ENCODE data around the gene PLEKHH1.

The PLEKHH1 gene

DNA sequence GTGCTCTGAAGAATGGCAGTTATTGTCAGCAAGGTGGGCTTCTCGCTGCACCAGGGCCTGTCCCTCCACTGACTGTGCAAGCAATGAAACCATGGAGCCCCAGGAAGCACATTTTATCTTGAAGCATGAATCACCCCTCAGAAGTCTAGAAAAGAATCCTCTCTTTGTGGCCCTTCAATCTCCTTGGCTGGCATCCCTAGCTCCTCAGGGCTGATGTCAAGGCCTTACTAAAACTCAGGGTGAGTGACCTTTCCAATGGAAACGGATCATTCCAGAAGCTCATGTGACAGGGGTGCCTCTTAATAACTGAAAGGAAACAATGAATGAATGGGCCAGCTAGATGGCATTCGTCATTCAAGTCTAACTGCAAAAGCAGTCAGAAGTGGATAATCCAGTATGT is 22.3 kb upstream of the PLEKHH1 start:
- DNase-seq: no peak

DNA sequence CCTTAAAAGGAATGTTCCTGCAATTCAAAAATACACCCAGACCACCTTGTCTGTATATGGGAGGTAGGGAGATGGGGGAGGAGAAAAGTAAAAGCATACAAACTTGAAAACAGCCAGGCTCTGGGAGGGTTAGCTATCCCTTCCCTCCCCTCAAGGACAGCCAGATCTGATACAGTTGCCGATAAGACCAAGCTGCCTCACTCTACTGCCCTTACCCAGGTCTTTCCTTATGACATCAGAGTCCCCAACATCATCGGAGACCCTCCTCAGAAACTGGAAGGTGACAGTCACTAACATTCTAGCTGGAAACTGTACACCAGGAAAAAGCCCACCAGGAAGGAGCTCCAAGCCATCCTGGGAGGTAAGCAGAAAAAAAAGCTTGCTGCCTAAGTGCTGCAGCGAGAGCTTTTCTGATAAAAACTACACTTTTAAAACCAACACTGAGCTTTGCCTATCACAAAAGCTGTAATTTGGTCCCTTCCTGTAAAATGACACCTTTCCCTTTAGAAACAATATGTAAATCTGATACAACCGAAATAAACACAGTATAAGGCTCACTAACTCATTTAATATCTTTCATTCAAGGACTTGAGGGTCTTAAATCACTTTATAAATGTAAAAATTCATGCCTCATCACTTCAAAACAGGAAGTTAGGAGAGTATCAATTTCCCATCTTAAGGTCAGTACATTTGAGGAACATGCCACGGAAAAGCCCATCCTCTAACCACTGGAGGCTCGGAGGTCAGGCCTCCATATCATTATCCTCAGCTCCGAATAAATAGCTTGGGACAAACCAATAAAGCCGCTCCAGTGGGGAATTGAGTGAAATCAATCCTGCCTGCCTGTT is 20.4 kb upstream of the PLEKHH1 start:
- DNase-seq: no peak

- DNase-seq: peak; percentile 43
These were observed 19.4 kb upstream of the PLEKHH1 start for GRCh38 chr14:67513631-67514108.

DNA sequence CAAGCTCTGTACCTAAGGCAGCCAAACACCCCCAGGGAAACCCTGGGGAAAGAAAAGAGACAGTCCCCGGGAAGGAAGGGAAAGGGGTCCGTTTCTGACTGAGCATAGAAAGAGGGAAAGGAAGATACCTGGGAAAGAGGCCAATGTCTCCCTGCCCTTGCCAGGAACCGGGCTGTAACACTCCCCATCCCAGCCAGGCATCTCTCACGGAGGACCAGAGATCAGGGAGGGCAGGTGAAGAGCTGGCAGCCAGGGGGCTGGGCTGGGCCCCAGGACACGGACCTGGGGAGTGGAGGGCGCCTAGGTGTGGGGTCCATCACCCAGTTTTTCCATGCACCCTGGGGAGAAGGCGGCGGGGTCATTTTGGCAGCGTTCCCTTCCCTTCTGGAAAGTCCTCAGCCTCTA is 18.9 kb upstream of the PLEKHH1 start:
- DNase-seq: peak; percentile 43

DNA sequence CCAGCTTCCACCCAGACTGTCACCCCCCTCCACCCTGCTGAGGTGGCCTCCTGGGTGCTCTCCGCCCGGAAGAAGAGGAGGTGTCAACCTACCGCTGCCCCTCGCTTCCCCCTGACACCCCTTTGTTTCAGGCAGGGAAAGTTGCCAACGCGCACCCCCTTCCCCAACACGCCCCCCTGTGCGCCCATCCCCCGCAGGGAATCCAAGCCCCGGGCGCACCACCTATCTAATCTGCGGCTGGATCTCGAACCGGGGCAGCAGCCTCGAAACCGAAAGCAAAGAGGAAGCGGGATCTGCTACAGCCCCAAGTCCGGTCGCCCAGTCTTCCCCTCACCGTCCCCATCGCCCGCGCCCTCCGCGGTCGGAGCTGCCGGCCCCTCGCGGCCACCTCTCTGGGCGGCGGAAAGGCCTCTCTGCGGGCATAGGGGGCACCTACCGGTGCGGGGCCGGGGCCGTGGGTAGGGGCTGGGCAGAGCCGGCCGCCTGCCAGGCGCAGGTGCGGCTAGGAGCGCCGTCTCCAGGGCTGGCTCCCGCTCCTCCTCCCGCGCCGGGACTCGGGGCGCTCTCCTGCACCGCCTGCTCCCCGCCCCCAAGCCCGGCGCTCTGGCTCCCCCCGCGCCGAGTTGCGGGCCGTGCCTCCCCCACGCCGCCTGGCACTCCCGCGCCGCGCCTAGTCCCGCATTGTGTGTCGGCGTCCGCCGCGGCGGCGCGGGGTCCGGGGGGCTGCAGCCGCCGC is 18.3 kb upstream of the PLEKHH1 start:
- DNase-seq: peak; percentile 57

DNA sequence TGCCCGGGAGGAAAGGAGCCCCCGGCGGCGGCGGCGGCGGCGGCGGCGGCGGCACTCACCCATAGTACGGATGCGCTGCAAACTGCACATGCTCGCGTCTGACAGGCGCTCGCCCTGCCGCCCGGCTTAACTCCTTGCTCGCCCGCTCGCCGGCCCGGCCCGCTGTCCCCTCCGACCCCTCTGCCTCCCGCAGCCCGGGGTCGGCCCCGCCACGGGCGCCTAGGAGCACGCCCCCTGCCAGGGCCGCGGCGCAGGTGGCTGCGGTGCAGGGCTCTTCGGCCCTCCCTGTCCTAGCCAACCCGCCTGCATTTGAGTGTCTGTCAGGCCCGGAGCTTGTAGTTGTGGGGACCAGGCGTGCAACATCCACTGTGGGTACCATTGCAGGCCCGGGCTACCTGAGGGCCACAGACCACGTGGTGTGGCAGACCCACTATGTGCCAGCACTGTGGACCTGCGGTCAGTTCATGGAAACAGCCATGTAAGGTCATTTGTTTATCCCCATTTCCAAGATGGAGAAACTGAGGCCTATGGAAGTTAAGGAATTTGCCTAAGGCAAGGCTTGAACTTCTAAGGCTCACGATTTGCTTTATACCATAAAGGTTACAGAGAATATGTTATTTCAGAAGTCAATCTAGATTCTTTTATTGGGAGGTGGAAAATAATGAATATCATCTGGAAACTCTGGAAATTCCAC is 17.6 kb upstream of the PLEKHH1 start:
- no peak for DNase-seq

- DNase-seq: no peak
These were observed 16.4 kb upstream of the PLEKHH1 start for GRCh38 chr14:67516676-67517075.

DNA sequence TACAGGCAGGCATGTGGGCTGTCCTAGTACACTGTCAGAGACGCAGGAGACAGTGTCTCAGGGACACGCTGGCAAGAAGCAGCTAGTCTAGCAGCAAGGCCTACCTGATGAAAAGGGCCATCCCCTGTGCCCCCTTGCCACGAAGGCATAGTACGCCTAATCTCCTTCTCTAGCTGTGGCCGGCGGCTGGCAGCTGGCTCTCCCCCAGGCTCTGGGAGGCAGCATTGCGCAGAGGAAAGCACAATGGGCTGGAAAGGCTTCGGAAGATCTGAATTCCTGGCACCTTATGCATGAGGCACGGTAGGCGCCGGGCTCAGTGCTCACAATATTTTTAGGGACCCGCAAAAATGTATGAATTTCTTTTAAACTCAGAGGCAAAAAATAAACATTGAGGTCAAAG is 16.0 kb upstream of the PLEKHH1 start:
- no peak for DNase-seq

GRCh38 chr14:67519406-67519805 is 13.7 kb upstream of the PLEKHH1 start:
- DNase-seq: no peak

DNA sequence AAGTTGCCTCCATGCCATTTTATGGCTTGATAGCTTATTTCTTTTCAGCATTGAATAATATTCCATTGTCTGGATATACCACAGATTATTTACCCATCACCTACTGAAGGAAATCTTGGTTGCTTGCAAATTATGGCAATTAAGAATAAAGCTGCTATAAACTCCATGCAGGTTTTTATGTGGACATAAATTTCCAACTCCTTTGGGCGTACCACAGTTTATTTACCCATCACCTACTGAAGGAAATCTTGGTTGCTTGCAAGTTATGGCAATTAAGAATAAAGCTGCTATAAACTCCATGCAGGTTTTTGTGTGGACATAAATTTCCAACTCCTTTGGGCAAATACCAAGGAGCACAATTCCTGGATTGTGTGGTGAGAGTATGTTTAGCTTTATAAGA is 12.6 kb upstream of the PLEKHH1 start:
- no peak for DNase-seq

DNA sequence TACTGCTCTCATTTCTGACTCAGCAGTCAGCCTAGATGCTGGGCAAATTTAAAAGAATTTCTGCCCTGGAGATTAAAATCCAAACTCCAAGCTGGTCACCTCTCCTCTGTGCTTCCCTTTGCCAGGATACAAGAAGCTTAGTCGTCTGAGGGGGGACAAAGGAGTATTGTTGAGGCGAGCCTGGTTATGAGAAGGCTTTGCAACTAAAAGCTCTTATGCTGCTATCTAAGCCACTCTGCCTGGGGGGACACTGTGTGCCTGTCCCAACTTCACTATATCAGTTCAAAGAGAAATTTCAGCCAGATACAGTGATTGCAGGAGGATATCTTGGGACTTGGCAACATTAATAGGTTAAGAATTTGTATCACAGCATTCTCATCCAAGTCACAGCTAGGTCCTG is 10.8 kb upstream of the PLEKHH1 start:
- no peak for DNase-seq

DNA sequence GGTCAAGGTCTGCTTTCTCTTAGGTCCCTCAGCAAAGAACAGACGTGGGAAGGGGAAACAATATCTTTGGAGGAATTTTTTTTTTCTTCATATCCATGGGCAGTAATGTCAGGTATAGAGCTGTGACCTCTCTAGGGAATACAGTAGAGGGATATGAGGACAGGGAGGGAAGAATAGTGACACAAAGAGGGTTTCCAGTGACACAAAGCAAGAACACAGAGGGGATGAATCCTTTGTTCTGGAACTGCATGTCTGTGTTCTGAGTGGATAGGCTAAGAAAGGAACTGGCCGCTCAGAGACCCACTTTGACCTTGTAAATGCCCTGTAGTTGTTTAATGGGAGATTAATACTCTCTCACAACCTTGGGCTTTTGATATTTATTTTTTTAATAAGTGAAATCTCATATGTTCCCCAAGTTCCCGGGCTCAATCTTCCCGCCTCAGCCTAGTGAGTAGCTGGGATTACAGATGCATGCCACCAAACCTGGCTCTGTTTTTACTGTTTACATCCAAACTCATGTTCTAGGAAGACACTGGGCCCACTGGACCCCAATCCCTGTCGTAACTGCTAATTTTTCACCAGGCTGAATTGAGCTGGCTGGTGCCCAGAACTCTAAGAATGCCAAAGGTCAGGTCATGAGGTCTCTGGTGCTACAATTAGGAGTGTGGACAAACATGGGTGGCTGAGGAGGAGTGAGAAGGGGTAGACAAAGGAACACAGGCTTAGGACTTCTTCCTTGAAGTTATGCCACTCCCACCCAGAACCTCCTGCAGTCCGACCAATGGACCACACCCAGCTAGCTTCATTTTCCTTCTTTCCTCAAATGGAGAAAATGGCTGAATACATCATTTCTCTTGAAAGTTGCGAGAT is 9.1 kb upstream of the PLEKHH1 start:
- DNase-seq: no peak

GRCh38 chr14:67524634-67524963 is 8.5 kb upstream of the PLEKHH1 start:
- peak; percentile 67 for DNase-seq

DNA sequence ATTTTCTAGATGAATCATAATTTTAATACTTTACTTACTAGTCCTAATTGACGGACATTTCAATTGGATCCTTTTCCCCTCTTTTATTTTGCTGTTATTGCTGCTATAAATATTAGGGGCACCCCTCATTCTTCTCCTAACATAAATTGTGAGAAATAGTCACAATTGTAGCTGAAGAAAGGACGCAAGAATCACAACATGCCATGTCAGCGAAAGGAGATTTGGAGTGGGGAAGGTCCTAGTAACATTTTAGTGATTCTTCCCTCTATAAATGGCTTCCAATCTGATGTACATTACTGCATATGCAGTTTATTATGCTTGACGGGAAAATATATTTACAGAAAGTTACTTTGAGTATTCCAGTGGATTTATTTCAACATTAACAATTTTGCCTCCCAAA is 7.7 kb upstream of the PLEKHH1 start:
- no peak for DNase-seq

- no peak for DNase-seq
These were observed 6.9 kb upstream of the PLEKHH1 start for GRCh38 chr14:67526181-67526580.

- DNase-seq: peak; percentile 77
These were observed 6.2 kb upstream of the PLEKHH1 start for GRCh38 chr14:67526676-67527459.

- no peak for DNase-seq
These were observed 5.3 kb upstream of the PLEKHH1 start for GRCh38 chr14:67527756-67528155.

GRCh38 chr14:67528276-67528675 is 4.8 kb upstream of the PLEKHH1 start:
- DNase-seq: no peak

DNA sequence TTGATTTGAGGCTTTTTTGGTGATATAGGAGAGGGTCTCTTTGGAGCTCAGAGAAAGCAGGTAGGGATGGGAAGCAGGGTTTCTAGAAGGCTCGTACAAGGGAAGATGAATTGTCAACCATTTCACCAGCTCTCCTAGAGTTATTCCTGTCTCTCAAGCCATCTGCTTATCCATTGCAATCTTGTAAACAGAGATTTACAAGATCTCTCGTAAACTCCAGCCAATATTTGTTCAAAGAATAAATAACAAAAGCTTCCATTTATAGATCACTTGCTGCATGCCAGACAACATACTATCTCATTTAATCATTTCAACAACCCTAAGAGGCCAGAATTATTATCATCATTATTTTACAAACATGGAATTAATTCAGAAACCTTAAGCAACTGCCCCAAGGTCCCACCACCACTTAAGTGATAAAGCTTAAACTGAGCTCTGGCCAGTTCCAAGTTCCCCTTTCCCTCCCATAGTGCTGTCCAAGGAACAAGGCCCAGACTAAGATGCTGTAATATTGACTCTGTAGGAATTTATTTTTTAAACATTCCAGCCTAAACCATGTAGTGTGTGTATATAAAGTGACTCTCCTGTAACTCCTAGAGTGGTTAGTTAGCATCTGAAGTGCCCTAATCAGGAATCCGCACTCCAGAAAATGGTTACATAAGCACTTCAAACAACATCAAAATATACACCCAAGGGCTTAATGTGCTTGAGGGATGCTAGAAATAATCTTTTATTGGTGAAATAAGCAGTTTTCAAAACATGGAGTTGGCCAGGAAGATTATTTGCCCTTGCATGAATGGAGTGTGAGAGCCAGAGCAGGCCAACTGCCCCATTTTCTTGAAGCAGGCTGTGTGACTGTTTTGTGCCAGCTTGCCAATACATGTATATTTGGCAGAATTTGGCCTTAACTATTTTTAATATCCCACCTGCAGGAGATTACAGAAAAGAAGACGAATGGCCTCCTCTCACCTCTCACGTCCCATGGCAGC is 2.8 kb upstream of the PLEKHH1 start:
- peak; percentile 98 for DNase-seq

DNA sequence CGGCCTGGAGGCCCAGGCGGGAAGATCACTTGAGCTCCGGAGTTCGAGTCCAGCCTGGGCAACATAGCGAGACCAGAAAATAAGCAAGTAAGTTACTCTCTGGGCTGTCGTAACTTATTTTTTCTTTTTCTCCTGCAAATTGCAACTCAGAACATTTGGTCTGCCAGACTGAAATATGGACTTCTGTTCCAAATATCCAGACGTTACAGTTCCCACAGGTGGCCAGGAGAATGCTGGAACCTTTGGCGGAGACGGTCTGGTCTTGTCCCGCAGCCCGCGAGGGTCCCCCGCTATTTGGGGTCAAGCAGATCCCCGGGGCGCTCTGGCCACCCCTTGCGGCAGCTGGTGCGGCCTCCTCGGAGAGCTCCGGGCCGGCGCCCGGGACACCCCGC is 488 bp upstream of the PLEKHH1 start:
- no peak for DNase-seq

- peak; percentile 47 for DNase-seq
These were observed 630 bp downstream of the PLEKHH1 start for GRCh38 chr14:67533754-67534085.

Measured in DMS79 treated with DMSO at 0.1 percent for 48 hours (cell line).